Dendritic cell treated with granulocyte-macrophage colony-stimulating factor and Interleukin-4, amounts not matched to agents 40 ng/mL and 50 ng/mL, for 4 days (primary cell): ENCODE data around the gene RAB37.

Experiments used
- H3K27ac Mint-ChIP-seq: one replicate; pipeline ENCODE4 v1.8.0; 2022; ENCODE audit warnings: mild to moderate bottlenecking, mixed read lengths
- H3K27me3 Mint-ChIP-seq: one replicate; pipeline ENCODE4 v1.8.0; 2022; ENCODE audit warnings: mild to moderate bottlenecking, mixed read lengths
- H3K36me3 Mint-ChIP-seq: one replicate; pipeline ENCODE4 v1.8.0; 2022; ENCODE audit warnings: low read depth, mixed read lengths
- H3K4me1 Mint-ChIP-seq: one replicate; pipeline ENCODE4 v1.8.0; 2022; ENCODE audit warnings: low read depth, mixed read lengths
- H3K4me3 Mint-ChIP-seq: one replicate; pipeline ENCODE4 v1.8.0; 2022; ENCODE audit warnings: mild to moderate bottlenecking, moderate library complexity, mixed read lengths
- H3K9me3 Mint-ChIP-seq: one replicate; pipeline ENCODE4 v1.8.0; 2022; ENCODE audit warnings: mixed read lengths
- intact Hi-C: fragments of 100-400 bp; cut with micrococcal nuclease; formaldehyde crosslinking; loops from one replicate; pipeline ENCODE4 v1.15.0; 2022

RAB37 gene

GRCh38 chr17:74755533-74755932, 18.5 kb downstream of the RAB37 start:
- Mint-ChIP-seq H3K4me3 (no peak overlapping the region), H3K9me3 (no peaks in the 10 kb centered on the region), H3K4me1 (peaks cover 68% of the 10 kb centered on the region), H3K36me3 (peaks cover 14% of the 10 kb centered on the region), H3K27ac (no peak overlapping the region), H3K27me3 (peaks cover 2% of the 10 kb centered on the region)
- intact Hi-C loops = no loop called here

GRCh38 chr17:74756891-74757290, 19.8 kb downstream of the RAB37 start:
- H3K27ac Mint-ChIP-seq = no peak overlapping the region
- H3K27me3 Mint-ChIP-seq = peaks cover 2% of the 10 kb centered on the region
- peaks cover 55% of the 10 kb centered on the region for H3K4me1 Mint-ChIP-seq
- H3K36me3 Mint-ChIP-seq = peaks cover 14% of the 10 kb centered on the region
- no peak overlapping the region for H3K4me3 Mint-ChIP-seq
- intact Hi-C loops = no loop called here
- H3K9me3 Mint-ChIP-seq = no peaks in the 10 kb centered on the region

GRCh38 chr17:74757502-74757901, 20.4 kb downstream of the RAB37 start:
- H3K36me3 Mint-ChIP-seq = peaks cover 9% of the 10 kb centered on the region
- peak overlapping the region; percentile 76 for H3K27ac Mint-ChIP-seq
- no peak overlapping the region for H3K4me3 Mint-ChIP-seq
- no peaks in the 10 kb centered on the region for H3K9me3 Mint-ChIP-seq
- H3K4me1 Mint-ChIP-seq = peaks cover 50% of the 10 kb centered on the region
- intact Hi-C loops = no loop called here
- peaks cover 2% of the 10 kb centered on the region for H3K27me3 Mint-ChIP-seq

- peaks cover 5% of the 10 kb centered on the region for H3K36me3 Mint-ChIP-seq
- intact Hi-C loops = no loop called here
- no peaks in the 10 kb centered on the region for H3K9me3 Mint-ChIP-seq
- H3K4me1 Mint-ChIP-seq = peaks cover 50% of the 10 kb centered on the region
- peak overlapping the region; percentile 76 for H3K27ac Mint-ChIP-seq
- peaks cover 2% of the 10 kb centered on the region for H3K27me3 Mint-ChIP-seq
- peak overlapping the region; percentile 58 for H3K4me3 Mint-ChIP-seq
Observed at GRCh38 chr17:74757931-74758847, 21.1 kb downstream of the RAB37 start.

DNA sequence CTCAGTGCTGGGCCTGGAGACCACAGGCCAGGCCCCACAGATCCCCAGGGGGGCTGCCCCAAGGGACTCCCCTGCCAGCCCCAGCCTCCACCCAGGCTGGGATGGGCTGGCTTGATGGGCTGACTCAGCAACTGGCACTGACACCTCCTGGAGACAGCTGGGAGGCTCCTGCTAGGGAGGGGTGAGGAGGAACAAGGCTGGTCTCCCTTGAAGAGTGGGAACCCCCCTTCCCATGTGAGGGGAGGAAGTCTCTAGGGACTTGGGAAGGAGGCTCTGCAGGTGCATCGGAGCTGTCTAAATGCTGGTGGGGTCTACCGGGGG, 21.8 kb downstream of the RAB37 start:
- peak overlapping the region; percentile 76 for H3K27ac Mint-ChIP-seq
- peaks cover 2% of the 10 kb centered on the region for H3K27me3 Mint-ChIP-seq
- peaks cover 50% of the 10 kb centered on the region for H3K4me1 Mint-ChIP-seq
- peak overlapping the region; percentile 58 for H3K4me3 Mint-ChIP-seq
- peaks cover 9% of the 10 kb centered on the region for H3K36me3 Mint-ChIP-seq
- intact Hi-C loops = no loop called here
- no peaks in the 10 kb centered on the region for H3K9me3 Mint-ChIP-seq

- peaks cover 14% of the 10 kb centered on the region for H3K36me3 Mint-ChIP-seq
- H3K27me3 Mint-ChIP-seq = peaks cover 2% of the 10 kb centered on the region
- no peak overlapping the region for H3K4me3 Mint-ChIP-seq
- no peaks in the 10 kb centered on the region for H3K9me3 Mint-ChIP-seq
- H3K27ac Mint-ChIP-seq = peak overlapping the region; percentile 76
- intact Hi-C loops = no loop called here
- peaks cover 50% of the 10 kb centered on the region for H3K4me1 Mint-ChIP-seq
Observed at GRCh38 chr17:74759243-74759801, 22.3 kb downstream of the RAB37 start.

DNA sequence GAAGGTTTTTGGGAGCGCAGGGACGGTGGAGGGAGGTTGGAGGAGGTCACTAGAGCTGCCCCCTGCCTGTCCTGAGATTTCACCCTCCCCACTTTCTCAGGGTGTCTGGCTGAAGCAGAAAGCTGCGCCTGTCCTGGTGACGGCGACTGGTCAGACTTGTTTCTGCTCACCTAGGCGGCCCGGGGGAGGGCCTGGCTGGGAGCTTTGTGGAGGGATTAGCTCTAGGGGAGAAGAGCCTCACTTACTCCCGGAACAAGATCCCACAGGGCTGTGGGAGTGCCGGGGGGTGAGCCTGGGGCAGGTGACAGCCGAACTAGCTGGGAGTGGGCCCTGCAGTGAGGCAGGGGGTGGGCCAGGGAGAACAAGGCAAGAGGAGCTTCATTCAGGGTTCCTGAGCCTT, 22.9 kb downstream of the RAB37 start:
- H3K27me3 Mint-ChIP-seq = peaks cover 2% of the 10 kb centered on the region
- H3K9me3 Mint-ChIP-seq = no peaks in the 10 kb centered on the region
- peaks cover 20% of the 10 kb centered on the region for H3K36me3 Mint-ChIP-seq
- peaks cover 48% of the 10 kb centered on the region for H3K4me1 Mint-ChIP-seq
- intact Hi-C loops = no loop called here
- peak overlapping the region; percentile 76 for H3K27ac Mint-ChIP-seq
- no peak overlapping the region for H3K4me3 Mint-ChIP-seq

DNA sequence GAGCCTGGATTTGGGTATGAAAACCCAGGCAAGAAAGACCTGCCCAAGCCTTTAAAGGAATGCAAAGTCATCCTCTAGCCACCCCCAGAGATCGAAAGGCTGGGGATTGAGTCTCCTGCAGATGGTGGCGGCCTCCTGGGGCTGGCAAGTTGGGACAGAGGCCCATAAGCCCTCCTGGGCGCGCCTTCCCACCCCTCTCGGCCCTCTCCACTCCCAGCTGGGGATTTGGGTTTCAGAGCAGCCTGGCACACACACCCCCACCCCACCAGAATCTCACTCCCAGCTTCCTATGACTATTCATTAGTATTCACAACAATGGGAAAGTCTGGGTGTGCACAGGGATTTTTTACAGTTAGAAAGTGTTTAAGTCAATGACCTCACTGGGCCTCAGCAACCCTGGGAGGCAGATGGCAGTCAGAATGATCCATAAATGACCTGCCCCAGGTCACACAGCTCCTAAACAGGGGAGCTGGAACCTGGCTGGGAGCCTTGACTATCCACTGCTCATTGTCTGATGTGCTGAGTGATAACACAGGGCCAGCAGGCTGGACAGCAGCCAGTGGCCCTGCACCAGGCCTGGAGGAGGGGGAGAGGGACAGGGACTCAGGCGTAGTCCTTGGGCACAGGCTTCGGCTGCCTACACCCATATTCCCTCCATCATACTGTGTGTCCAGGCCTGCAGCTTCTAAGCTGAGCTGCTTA, 23.5 kb downstream of the RAB37 start:
- Mint-ChIP-seq H3K36me3 (peaks cover 25% of the 10 kb centered on the region), H3K4me3 (no peak overlapping the region), H3K4me1 (peaks cover 45% of the 10 kb centered on the region), H3K27me3 (peaks cover 2% of the 10 kb centered on the region), H3K9me3 (no peaks in the 10 kb centered on the region), H3K27ac (peak overlapping the region; percentile 76)
- intact Hi-C loops = no loop called here

- no peak overlapping the region for H3K27ac Mint-ChIP-seq
- peaks cover 2% of the 10 kb centered on the region for H3K27me3 Mint-ChIP-seq
- H3K9me3 Mint-ChIP-seq = no peaks in the 10 kb centered on the region
- no peak overlapping the region for H3K4me3 Mint-ChIP-seq
- intact Hi-C loops = no loop called here
- peaks cover 31% of the 10 kb centered on the region for H3K36me3 Mint-ChIP-seq
- H3K4me1 Mint-ChIP-seq = peaks cover 45% of the 10 kb centered on the region
Observed at GRCh38 chr17:74761419-74761818, 24.4 kb downstream of the RAB37 start.

GRCh38 chr17:74761931-74762330, 24.9 kb downstream of the RAB37 start:
- Mint-ChIP-seq H3K27ac (no peak overlapping the region), H3K4me3 (no peak overlapping the region), H3K4me1 (peaks cover 42% of the 10 kb centered on the region), H3K27me3 (peaks cover 2% of the 10 kb centered on the region), H3K36me3 (peaks cover 36% of the 10 kb centered on the region), H3K9me3 (no peaks in the 10 kb centered on the region)
- intact Hi-C loops = no loop called here

DNA sequence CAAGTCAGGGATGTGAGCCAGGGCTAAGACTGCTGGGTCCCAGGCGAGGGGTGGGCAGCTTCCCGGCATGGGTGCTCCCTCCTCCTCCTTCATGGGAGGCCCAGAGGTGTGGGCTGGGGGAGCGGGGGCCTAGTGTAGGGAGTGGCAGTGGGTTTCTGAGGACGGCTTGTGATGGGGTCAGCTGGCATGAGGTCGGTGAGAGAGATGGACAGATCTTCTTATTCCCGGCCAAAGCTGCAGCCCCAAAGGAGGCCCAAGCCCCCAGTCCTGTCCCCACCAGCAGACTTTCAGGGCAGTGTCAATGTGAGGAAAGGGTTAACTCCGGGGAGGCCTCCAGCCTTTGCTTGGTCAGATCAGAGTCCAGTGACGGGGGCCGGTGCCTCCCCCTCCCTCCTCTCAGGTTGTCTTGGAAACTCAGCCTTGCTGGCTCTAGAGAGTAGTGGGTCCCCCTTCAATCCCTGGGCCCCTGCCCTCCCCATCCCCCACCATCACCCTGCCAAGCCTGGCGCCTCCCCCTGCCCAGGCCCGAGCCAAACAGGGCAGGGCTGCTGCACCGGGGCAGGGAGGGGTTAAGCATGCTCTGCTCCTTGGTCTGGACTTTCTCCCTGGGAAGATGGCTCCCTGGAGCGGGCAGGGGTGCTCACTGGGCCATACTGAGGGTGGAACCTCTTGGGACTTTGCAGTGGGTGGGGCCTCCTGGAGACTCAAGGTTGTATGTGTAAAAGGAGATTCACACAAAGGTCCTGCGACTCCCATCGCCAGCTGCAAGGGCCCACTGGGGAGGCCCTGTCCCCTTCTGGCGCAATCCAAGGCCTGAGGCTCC, 26.7 kb downstream of the RAB37 start:
- no peaks in the 10 kb centered on the region for H3K9me3 Mint-ChIP-seq
- no peak overlapping the region for H3K4me3 Mint-ChIP-seq
- peaks cover 31% of the 10 kb centered on the region for H3K4me1 Mint-ChIP-seq
- H3K27ac Mint-ChIP-seq = no peak overlapping the region
- peaks cover 2% of the 10 kb centered on the region for H3K27me3 Mint-ChIP-seq
- intact Hi-C loops = no loop called here
- peaks cover 55% of the 10 kb centered on the region for H3K36me3 Mint-ChIP-seq

DNA sequence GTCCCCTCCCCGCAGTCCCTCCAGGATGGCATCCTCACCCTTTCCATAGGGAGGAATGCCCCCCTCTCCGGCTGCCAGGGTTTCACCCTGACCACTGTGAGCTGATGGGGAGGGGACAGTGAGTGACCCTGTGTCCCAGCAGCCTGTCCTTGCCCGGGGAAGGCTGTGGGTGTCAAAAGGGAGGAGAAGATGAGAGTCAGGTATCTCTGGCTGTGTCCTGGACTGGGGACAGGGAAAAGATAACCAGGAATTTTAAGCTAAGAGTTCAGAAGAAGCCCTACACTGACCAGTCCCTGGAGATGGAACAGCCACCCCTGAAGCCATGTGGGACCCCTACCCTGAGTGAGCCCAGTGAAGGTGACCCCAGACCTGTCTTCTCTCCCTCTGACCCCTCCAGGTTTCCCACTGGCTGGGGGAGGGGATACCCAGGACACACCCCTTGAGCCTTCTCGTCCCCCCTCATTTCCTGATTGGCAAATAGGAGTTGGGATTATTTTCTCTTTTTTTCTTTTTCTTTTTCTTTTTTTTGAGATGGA, 27.8 kb downstream of the RAB37 start:
- H3K27ac Mint-ChIP-seq = no peak overlapping the region
- H3K4me1 Mint-ChIP-seq = peaks cover 24% of the 10 kb centered on the region
- no peak overlapping the region for H3K4me3 Mint-ChIP-seq

GRCh38 chr17:74766413-74766812, 29.4 kb downstream of the RAB37 start:
- Mint-ChIP-seq H3K9me3 (no peaks in the 10 kb centered on the region), H3K27ac (no peak overlapping the region), H3K36me3 (peaks cover 81% of the 10 kb centered on the region), H3K4me3 (no peak overlapping the region), H3K27me3 (no peaks in the 10 kb centered on the region), H3K4me1 (peaks cover 30% of the 10 kb centered on the region)
- intact Hi-C loops = no loop called here

More for the DNA sequence above, 27.8 kb downstream of the RAB37 start:
- Mint-ChIP-seq H3K27me3 (no peaks in the 10 kb centered on the region), H3K9me3 (no peaks in the 10 kb centered on the region), H3K36me3 (peaks cover 65% of the 10 kb centered on the region)
- intact Hi-C loops = no loop called here
